HepG2 (cell line): Measurements from ENCODE around the gene RXYLT1. TPM values are rescaled to one million over a fixed set of nuclear protein-coding genes. Genes with fewer than 3 reads are reported as not detected.

Experiments used
- CBX1 ChIP-seq: IDR thresholded peaks from one replicate; pipeline ENCODE4 v1.6.1; 2016; ENCODE audit warnings: antibody characterized with exemption, low read depth
- HNRNPH1 ChIP-seq: fragments of 200-400 bp; formaldehyde crosslinking; optimal IDR thresholded peaks from 2 replicates; pipeline ENCODE3; 2017; ENCODE audit warnings: mild to moderate bottlenecking, low read depth, low read length
- HNRNPLL ChIP-seq: fragments of 200-400 bp; formaldehyde crosslinking; IDR thresholded peaks from 2 replicates; pipeline ENCODE4 v1.6.1; 2017; ENCODE audit warnings: mild to moderate bottlenecking, low read depth, low read length; ENCODE audit not compliant: poor library complexity, severe bottlenecking
- NFATC3 ChIP-seq: sonication (generic); formaldehyde crosslinking; IDR thresholded peaks from 2 replicates; pipeline ENCODE4 v1.5.1; 2020; ENCODE audit warnings: mild to moderate bottlenecking, missing genetic modification reagents
- NONO ChIP-seq, 2 experiments: fragments of 450-650 bp in 1 of 2; sonication (generic) in 1 of 2; formaldehyde crosslinking in 1 of 2; IDR thresholded peaks in 1 of 2; conservative IDR thresholded peaks in 1 of 2; 2 replicates each; pipeline versions ENCODE4 v1.6.1 to v1.8.0; 2017 to 2022; ENCODE audit warnings: mild to moderate bottlenecking in 1 of 2, missing genetic modification reagents in 1 of 2, moderate library complexity in 1 of 2
- REPIN1 ChIP-seq: sonication (generic); formaldehyde crosslinking; IDR thresholded peaks from 2 replicates; pipeline ENCODE4 v1.8.0; 2022; ENCODE audit warnings: missing genetic modification reagents, low read depth, mild to moderate bottlenecking, borderline replicate concordance
- SATB2 ChIP-seq: sonication (generic); formaldehyde crosslinking; IDR thresholded peaks from 2 replicates; pipeline ENCODE4 v1.5.0; 2020; ENCODE audit warnings: missing genetic modification reagents
- SUZ12 ChIP-seq: fragments of 150-350 bp; IDR thresholded peaks from 2 replicates; pipeline ENCODE4 v1.6.1; 2014; ENCODE audit warnings: low read depth, low read length
- ZMYM2 ChIP-seq: sonication (generic); formaldehyde crosslinking; IDR thresholded peaks from 2 replicates; pipeline ENCODE4 v1.8.0; 2022; ENCODE audit warnings: mild to moderate bottlenecking, missing genetic modification reagents
- ZNF10 ChIP-seq: sonication (generic); formaldehyde crosslinking; IDR thresholded peaks from 2 replicates; pipeline ENCODE4 v1.4.0; 2020; ENCODE audit warnings: mild to moderate bottlenecking, low read depth, missing genetic modification reagents, borderline replicate concordance
- ZNF136 ChIP-seq: sonication (generic); formaldehyde crosslinking; IDR thresholded peaks from 2 replicates; pipeline ENCODE4 v1.8.1; 2022; ENCODE audit warnings: low read depth, mild to moderate bottlenecking, moderate library complexity, missing genetic modification reagents
- ZNF20 ChIP-seq: sonication (generic); formaldehyde crosslinking; IDR thresholded peaks from 2 replicates; pipeline ENCODE4 v1.4.0; 2020; ENCODE audit warnings: mild to moderate bottlenecking, moderate library complexity, missing genetic modification reagents
- ZNF234 ChIP-seq: sonication (generic); formaldehyde crosslinking; conservative IDR thresholded peaks from 2 replicates; pipeline ENCODE4 v1.5.1; 2020; ENCODE audit warnings: mild to moderate bottlenecking, missing genetic modification reagents
- ZNF564 ChIP-seq: sonication (generic); formaldehyde crosslinking; IDR thresholded peaks from 2 replicates; pipeline ENCODE4 v1.8.1; 2023; ENCODE audit warnings: mild to moderate bottlenecking, missing genetic modification reagents
- polyA plus RNA-seq, 8 experiments: library from polyadenylated mRNA; depleted of rRNA in 3 of 8; stranded (reverse) in 7 of 8; unstranded in 1 of 8; fragments of >200 nt; fragmentation: Illumina TruSeq in 4 of 8; extraction: Trizol in 4 of 8; gene quantifications; 2 replicates each; pipeline versions ENCODE4 v1.2.1 to v1.2.3, GENCODE V29; 2011 to 2016; ENCODE audit warnings: low read depth in 4 of 8, missing spikeins in 1 of 8, mixed read lengths in 1 of 8; ENCODE audit not compliant: insufficient read depth in 1 of 8
- total RNA-seq, 5 experiments: library from RNA; depleted of rRNA; stranded (reverse); fragments of >200 nt; fragmentation: Illumina TruSeq; extraction: Trizol; gene quantifications; 2 replicates each; pipeline ENCODE4 v1.2.3, GENCODE V29; 2016; ENCODE audit warnings: low read depth in 1 of 5
- TF ChIP-seq, protein P1 (sequence below): sonication (generic); formaldehyde crosslinking; IDR thresholded peaks from 2 replicates; pipeline ENCODE4 v1.5.1; 2020; ENCODE audit warnings: mild to moderate bottlenecking, missing genetic modification reagents, moderate library complexity
- TF ChIP-seq, protein P2 (sequence below): sonication (generic); formaldehyde crosslinking; IDR thresholded peaks from 2 replicates; pipeline ENCODE4 v1.8.1; 2023; ENCODE audit warnings: missing genetic modification reagents, mild to moderate bottlenecking, borderline replicate concordance
- TF ChIP-seq, protein P3 (sequence below): sonication (generic); formaldehyde crosslinking; IDR thresholded peaks from 2 replicates; pipeline ENCODE4 v1.8.0; 2022; ENCODE audit warnings: mild to moderate bottlenecking, missing genetic modification reagents, moderate library complexity
- TF ChIP-seq, protein P4 (sequence below): sonication (generic); formaldehyde crosslinking; IDR thresholded peaks from 2 replicates; pipeline ENCODE4 v1.8.0; 2022; ENCODE audit warnings: mild to moderate bottlenecking, missing genetic modification reagents, borderline replicate concordance
- TF ChIP-seq, protein P5 (sequence below): sonication (generic); formaldehyde crosslinking; IDR thresholded peaks from 2 replicates; pipeline ENCODE4 v1.5.0; 2020; ENCODE audit warnings: mild to moderate bottlenecking, missing genetic modification reagents

The RXYLT1 gene
- total and polyA plus RNA-seq, 2 of the 13 experiments (the other 11 are each of a cell fraction or from before 2014, with no cell fraction given): 8.3 to 15.5 TPM

DNA sequence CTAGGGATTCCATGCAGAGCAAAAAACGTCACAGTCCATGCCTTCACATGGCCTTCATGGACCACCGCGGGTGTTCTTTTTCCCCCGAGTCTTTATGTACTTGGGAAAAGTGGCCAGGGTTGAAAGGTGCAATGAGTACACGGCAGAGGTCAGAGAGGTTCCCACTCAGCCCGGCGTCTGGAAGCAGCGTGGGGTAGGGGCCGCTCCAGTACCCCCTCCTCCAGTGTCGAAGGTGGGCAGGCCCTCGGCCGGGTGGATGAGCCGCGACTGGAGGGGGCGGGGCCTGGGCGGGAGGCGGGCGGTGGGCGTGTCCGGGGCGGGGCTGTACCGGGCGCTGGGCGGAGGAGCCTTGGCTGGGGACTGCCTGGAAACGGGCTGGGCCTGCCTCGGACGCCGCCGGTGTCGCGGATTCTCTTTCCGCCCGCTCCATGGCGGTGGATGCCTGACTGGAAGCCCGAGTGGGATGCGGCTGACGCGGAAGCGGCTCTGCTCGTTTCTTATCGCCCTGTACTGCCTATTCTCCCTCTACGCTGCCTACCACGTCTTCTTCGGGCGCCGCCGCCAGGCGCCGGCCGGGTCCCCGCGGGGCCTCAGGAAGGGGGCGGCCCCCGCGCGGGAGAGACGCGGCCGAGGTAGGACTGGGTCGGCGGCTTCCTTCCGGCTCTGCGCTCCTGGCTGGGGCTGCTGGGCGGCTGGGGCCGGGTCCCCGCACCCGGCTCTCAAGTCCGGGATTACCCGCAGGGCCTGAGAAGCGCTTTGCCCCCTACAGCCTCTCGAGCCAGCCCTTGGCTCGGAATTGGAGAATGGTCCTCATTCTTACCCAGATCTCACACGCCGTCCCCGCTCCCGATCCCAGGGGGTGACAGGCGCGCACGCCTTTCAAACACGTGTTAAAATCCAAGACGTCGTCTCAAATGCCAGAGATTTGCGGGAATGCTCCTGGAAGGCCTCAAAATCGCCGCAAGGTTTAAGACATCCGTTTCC lies at the start of gene RXYLT1 (continued):
- TF ChIP-seq NFATC3 (CRISPR knock-in tag) (no peak), ZNF564 (CRISPR knock-in tag) (0 out of 2 replicates have a peak, but pooled peaks have one; percentile 70), REPIN1 (CRISPR knock-in tag) (no peak), SATB2 (no peak), CBX1 (no peak), NONO (IDR thresholded peaks at IDR 0.05) (no peak), NONO (CRISPR knock-in tag; conservative IDR thresholded peaks at IDR 0.05) (0 out of 2 replicates have a peak, but pooled peaks have one; percentile 67), ZNF234 (CRISPR knock-in tag) (no peak), ZNF20 (CRISPR knock-in tag) (no peak), ZMYM2 (CRISPR knock-in tag) (no peak), HNRNPLL (peak; percentile 74), SUZ12 (no peak), ZNF136 (CRISPR knock-in tag) (no peak), HNRNPH1 (no peak), ZNF10 (CRISPR knock-in tag) (no peak)
- TF ChIP-seq, protein P1, sequence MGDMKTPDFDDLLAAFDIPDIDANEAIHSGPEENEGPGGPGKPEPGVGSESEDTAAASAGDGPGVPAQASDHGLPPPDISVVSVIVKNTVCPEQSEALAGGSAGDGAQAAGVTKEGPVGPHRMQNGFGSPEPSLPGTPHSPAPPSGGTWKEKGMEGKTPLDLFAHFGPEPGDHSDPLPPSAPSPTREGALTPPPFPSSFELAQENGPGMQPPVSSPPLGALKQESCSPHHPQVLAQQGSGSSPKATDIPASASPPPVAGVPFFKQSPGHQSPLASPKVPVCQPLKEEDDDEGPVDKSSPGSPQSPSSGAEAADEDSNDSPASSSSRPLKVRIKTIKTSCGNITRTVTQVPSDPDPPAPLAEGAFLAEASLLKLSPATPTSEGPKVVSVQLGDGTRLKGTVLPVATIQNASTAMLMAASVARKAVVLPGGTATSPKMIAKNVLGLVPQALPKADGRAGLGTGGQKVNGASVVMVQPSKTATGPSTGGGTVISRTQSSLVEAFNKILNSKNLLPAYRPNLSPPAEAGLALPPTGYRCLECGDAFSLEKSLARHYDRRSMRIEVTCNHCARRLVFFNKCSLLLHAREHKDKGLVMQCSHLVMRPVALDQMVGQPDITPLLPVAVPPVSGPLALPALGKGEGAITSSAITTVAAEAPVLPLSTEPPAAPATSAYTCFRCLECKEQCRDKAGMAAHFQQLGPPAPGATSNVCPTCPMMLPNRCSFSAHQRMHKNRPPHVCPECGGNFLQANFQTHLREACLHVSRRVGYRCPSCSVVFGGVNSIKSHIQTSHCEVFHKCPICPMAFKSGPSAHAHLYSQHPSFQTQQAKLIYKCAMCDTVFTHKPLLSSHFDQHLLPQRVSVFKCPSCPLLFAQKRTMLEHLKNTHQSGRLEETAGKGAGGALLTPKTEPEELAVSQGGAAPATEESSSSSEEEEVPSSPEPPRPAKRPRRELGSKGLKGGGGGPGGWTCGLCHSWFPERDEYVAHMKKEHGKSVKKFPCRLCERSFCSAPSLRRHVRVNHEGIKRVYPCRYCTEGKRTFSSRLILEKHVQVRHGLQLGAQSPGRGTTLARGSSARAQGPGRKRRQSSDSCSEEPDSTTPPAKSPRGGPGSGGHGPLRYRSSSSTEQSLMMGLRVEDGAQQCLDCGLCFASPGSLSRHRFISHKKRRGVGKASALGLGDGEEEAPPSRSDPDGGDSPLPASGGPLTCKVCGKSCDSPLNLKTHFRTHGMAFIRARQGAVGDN (CRISPR knock-in tag): peak; percentile 88
- TF ChIP-seq, protein P2, sequence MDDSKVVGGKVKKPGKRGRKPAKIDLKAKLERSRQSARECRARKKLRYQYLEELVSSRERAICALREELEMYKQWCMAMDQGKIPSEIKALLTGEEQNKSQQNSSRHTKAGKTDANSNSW: no peak
- TF ChIP-seq, protein P3, sequence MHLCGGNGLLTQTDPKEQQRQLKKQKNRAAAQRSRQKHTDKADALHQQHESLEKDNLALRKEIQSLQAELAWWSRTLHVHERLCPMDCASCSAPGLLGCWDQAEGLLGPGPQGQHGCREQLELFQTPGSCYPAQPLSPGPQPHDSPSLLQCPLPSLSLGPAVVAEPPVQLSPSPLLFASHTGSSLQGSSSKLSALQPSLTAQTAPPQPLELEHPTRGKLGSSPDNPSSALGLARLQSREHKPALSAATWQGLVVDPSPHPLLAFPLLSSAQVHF (CRISPR knock-in tag): no peak
- TF ChIP-seq, protein P4, sequence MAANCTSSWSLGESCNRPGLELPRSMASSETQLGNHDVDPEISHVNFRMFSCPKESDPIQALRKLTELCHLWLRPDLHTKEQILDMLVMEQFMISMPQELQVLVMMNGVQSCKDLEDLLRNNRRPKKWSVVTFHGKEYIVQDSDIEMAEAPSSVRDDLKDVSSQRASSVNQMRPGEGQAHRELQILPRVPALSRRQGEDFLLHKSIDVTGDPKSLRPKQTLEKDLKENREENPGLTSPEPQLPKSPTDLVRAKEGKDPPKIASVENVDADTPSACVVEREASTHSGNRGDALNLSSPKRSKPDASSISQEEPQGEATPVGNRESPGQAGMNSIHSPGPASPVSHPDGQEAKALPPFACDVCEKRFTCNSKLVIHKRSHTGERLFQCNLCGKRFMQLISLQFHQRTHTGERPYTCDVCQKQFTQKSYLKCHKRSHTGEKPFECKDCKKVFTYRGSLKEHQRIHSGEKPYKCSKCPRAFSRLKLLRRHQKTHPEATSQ (CRISPR knock-in tag): no peak
- TF ChIP-seq, protein P5, sequence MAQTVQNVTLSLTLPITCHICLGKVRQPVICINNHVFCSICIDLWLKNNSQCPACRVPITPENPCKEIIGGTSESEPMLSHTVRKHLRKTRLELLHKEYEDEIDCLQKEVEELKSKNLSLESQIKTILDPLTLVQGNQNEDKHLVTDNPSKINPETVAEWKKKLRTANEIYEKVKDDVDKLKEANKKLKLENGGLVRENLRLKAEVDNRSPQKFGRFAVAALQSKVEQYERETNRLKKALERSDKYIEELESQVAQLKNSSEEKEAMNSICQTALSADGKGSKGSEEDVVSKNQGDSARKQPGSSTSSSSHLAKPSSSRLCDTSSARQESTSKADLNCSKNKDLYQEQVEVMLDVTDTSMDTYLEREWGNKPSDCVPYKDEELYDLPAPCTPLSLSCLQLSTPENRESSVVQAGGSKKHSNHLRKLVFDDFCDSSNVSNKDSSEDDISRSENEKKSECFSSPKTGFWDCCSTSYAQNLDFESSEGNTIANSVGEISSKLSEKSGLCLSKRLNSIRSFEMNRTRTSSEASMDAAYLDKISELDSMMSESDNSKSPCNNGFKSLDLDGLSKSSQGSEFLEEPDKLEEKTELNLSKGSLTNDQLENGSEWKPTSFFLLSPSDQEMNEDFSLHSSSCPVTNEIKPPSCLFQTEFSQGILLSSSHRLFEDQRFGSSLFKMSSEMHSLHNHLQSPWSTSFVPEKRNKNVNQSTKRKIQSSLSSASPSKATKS (CRISPR knock-in tag): peak; percentile 21; the same call in 1 of the 2 replicates
